GM19455 (cell line): ENCODE measurements around the gene DLX6.

Experiments
- ATAC-seq: cut with Tn5 transposase; IDR thresholded peaks from one replicate; pipeline ENCODE4 v1.9.1; 2021; ENCODE audit not compliant: unreplicated experiment

Gene DLX6

DNA sequence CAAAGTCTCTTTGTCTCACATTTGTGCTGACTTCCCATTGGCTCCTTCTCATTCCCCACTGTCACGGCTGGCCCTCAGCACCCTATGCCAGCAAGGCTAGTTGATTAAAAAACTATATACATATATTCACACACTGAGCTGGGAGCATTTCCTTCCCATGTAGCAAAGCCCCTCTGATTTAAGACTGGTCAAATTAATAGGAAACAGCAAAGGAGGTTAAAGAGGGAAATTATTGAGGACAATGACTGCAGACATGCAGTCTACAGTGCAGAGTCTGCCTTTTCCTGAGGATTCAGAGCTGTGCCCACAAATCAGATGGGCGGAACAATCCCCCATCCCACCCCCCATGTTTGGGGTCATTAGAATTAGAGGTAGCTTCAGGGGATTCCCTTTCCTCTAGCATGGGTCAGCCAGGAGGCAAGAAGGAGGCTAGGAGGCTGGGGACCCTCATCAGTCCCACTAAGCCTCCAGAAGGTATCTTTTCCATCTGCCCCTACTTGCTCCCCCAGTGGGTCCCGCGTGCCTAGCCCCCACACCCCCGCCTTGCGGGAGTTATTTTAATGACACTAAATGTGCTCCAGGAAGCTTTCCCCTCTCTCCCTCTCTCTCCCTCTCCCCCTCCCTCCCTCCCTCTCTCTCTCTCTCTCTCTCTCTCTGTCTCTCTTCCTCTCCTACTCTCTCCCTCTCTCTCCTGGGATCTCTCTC, 9.8 kb upstream of the DLX6 start:
- no peak for ATAC-seq

GRCh38 chr7:96996111-96996957, 9.0 kb upstream of the DLX6 start:
- ATAC-seq, result no peak

DNA sequence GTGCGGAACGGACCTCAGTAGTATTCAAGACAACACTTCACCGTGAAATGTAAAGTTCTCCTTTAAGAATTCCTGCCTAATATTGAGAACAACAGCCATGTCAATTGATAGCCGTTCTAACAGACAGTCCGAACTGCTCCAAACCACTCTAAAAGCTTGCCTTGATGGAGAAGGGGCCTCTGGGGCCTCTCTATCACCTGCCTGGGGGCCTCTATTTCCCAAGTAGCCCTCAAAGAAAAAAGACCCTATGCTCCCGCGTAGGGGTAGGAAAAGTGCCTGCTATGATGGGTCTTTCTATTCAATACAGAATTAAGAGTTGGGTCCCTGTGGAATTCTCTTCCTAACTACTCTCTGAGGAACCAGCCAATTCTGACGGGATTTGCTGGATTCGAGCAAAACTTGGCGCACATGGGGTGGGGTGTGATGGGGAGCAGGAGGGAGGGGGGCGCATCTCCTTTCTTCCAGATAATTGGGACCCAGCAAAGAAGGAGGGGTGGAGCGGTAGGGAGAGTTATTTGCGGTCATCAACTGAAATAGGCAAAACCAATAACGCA, 8.3 kb upstream of the DLX6 start:
- ATAC-seq, result no peak

DNA sequence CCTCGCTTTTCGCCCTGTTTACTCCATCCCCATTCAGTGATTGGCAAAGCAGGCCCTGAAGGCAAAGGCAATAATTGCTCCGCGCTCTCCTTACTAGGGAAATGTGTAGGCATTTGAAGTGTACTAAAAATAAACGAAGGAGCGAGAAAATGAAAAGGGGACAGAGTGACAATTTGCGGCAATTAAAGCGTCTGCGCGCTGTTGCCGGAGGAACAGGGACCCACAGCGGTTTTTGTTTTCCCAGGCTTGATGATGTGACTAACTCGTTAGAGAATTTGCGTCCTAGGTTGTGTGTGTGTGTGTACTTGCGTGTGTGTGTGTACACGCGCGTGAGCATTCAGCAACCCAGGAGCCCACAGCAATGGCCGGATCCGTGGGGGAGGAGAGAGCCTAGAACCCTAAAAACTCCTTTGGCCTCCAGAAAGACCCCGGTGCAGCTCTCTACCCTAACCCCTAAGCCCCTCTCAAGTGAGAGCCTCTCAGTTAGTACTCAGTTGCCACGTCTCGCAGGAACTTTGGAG, 7.8 kb upstream of the DLX6 start:
- ATAC-seq, result no peak

- ATAC-seq, result no peak
These were observed 7.0 kb upstream of the DLX6 start for GRCh38 chr7:96998333-96998732.

DNA sequence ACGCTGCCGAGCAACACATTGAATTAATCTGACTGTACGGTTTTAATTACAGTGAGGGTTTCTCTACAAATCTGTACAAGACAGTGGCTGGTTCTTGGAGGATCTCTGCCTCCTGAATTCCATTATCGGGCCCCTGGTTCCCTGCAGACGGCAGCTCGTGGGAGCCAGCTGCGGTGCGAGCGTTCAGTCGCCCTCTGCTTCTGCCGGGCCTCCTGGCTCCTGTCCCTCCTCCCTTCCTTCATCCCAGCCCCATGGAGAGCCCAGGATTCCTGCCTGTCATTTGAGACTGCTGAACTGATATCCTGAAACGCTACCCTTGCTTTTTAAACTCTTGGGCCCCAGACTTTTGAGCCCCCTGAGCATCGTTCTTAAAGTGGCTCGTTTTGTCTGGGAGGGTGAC, 6.6 kb upstream of the DLX6 start:
- no peak for ATAC-seq

GRCh38 chr7:97001221-97001620, 4.1 kb upstream of the DLX6 start:
- ATAC-seq, result no peak

DNA sequence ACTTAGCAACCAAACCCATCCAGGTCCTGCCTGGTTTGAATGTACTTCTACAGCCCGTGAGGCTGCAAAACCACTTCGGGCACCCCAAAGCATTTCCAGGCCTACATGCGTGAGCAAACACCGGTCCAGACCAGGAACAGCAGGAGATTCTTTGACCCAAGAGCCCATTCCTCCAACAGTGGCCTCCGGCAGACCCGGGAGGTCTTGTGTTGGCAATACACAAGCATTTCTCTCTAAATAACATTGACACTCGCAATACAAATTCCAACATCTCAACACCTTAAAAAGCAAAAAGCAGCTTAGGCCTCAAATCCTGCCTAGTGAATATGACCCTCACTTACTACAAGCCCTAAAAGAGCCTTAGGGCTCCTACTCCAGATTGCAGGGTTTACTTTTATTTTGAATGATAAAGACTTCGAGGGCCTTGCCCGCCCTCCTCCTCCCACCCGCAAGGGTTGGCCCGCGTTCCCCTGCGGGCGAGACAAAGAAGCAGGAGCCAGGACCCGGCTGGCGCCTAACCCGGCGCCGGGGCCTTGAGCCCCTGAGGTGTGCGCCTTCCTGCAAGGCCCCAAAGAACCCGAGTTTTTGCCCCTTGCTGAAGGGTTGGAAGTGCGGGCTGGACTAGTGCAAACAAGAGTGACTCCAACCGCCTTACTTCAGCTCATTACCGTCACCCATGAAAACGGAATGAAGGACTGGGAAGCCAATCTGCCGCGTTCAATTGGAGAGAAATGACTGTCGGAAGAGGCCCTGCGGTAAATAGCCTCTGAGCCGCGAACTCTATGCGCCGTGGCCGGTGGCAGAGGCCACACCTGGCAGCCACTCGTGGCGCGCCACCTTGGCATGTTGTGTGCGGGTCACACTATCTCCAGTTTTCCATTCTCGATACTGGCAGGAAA, 3.4 kb upstream of the DLX6 start:
- no peak for ATAC-seq

DNA sequence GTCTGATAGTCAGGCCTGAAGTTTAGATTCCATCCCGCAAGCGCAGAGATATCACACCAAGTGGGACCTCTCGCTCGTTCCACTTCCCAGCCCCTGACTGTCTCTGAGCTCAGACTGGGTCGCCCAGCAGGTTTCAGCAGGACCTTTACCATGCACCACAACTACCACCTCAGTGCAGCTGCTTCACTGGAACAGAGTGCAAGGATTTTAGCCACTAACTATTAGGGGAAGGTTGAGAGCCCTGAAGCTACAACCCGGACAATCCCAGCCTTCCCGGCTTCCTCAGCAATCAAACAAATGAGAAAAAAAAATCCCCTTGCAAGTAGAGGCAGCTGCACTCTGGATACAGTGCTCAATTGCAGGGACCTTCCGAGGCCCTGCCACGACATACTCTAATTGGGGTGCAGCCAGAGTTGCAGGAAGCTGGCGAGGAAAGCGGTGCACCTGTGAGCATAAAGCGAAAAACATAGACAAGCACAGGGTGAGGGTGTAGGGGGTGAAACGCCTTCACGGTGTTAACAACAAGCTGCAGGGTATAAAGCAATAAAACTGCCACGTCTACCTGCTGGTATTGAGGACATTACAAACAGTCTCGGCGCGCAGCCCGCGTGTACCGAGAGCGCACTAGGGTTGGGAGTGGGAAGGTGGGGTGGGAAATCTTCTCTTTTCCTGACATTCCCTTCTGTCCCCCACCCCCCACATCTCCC, 2.6 kb upstream of the DLX6 start:
- ATAC-seq, result no peak

- no peak for ATAC-seq
These were observed 1.8 kb upstream of the DLX6 start for GRCh38 chr7:97003262-97004246.

DNA sequence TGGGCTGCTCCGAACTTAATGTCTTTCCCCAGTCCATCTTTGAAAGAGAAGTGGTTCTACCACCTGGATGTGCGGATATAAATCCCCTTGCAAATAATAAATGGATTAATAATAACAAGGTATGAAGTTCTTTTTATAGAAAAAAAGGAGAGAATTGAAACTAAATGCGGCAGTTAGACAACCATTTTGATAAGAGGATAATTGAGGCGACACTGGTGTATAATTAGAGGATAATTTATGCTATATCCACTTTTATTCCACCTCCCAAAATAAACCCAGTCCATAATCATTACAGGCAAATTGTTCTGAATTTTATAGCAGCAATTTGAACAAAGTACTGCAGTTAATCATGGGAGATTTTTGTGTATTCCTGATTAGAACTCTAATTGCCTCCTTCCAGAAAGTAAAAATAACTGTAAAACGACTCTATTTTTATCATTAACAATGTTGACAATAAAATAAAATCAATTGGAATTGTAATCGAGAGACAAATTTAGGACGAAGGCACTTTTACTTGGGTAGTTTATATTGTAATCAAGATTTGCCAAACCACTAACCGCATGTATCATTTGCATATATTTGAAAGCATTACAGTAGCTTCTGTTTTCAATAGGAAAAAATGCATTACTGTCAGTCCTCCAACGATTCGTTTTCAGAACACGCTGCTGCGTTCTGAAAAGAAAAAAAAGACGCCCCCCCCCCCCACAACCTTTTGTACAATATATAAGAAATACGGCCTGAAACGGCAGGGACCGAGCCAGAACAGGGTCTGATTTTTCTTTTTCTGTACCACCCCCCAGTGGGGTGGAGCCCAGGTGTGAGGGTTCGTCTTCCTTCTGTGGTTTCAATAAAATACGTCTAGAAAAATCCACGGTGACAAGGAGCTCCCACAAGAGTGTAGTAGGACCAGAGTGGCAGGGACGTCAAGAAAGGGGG, 838 bp upstream of the DLX6 start:
- ATAC-seq, result no peak

- peak; percentile 46 for ATAC-seq
These were observed 882 bp downstream of the DLX6 start for GRCh38 chr7:97006055-97006815.

GRCh38 chr7:97006816-97007582, 1.6 kb downstream of the DLX6 start:
- no peak for ATAC-seq

DNA sequence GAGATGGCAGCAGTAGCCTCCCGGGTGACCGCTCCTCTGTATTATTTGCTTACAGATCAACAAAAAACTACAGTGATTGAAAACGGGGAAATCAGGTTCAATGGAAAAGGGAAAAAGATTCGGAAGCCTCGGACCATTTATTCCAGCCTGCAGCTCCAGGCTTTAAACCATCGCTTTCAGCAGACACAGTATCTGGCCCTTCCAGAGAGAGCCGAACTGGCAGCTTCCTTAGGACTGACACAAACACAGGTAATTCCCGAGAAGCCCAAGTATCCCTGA, 2.2 kb downstream of the DLX6 start:
- ATAC-seq, result no peak

DNA sequence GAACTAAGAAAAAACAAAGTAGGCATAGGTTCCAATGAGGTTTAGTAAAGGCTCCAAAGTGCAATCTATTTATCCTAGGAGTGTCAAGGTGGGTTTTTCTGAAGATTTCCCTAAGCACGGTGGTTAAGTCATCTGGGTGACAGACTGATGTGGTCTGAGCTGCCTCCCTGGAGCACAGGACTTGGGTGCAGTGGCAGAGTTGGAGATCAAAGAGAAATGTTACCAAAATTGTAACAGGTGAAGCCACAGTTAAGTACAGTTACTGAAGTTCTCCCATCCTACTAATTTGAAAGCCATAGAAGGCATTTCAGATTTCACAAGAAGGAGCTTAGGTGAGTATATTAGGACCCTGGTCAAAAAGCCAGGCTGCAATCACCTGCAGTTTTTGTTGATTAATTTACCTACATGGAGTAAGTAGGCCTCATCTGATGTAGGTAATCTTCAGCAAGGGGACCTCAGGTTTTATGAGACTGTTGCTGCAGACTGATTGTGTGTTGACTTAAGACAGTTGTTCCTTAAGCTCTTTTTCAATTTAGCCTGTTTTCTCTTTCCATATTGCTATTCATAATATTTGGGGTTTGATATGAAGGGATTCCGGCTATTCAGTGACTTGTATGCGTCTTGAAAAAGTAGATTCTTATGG, 3.0 kb downstream of the DLX6 start:
- no peak for ATAC-seq
